ENCODE measurements around the gene CRISPLD2. TPM values are rescaled to one million over a fixed set of nuclear protein-coding genes. Genes with fewer than 3 reads are reported as not detected.

Gene CRISPLD2
- total and polyA plus RNA-seq, 2 donors (not counting 1 experiment from before 2014, with no cell fraction given) = 37.0 to 96.2 TPM

- H3K4me2 ChIP-seq (ENCODE audit: extremely low read depth, insufficient read depth, low read length) = peak overlapping the region; percentile 96
Measured at GRCh38 chr16:84821179-84821578, 1.4 kb downstream of the CRISPLD2 start.

GRCh38 chr16:84821728-84822689, 2.2 kb downstream of the CRISPLD2 start:
- Histone ChIP-seq H3K4me2 (ENCODE audit: extremely low read depth, insufficient read depth, low read length) (peak overlapping the region; percentile 96), H3K4me1 (ENCODE audit: control insufficient read depth, extremely low read depth, insufficient read depth, low read length) (peaks cover 20% of the 10 kb centered on the region), H3K36me3 (ENCODE audit: control insufficient read depth, insufficient read depth, low read length) (no peaks in the 10 kb centered on the region), H3K9me3 (ENCODE audit: control insufficient read depth, insufficient read depth, low read depth, low read length) (no peaks in the 10 kb centered on the region), H3K9ac (ENCODE audit: insufficient read depth, low read length) (peak overlapping the region; percentile 63), H3K4me3 (replicated peaks in 1 of 4; ENCODE audit: control extremely low read depth in 1 of 4, insufficient read depth in 1 of 4, low read depth in 3 of 4, low read length in 4 of 4) (peak overlapping the region in 2 of 4 experiments; percentile 82 to 96), H2AFZ (ENCODE audit: low read length) (no peak overlapping the region), H3K27ac (ENCODE audit: insufficient read depth, low read length) (peak overlapping the region; percentile 55), H3K79me2 (ENCODE audit: control insufficient read depth, insufficient read depth, low read length) (peaks cover 17% of the 10 kb centered on the region), H4K20me1 (ENCODE audit: control insufficient read depth, extremely low read depth, insufficient read depth, low read length) (no peaks in the 10 kb centered on the region), H3K27me3 (ENCODE audit: control insufficient read depth, insufficient read depth, low read length) (no peaks in the 10 kb centered on the region)
- TF ChIP-seq EZH2 (IDR thresholded peaks at IDR 0.05; ENCODE audit: low read length, missing control alignments) (no peak), CTCF (conservative IDR thresholded peaks at IDR 0.05 in 1 of 2, IDR thresholded peaks at IDR 0.05 in 1 of 2; ENCODE audit: low read depth in 1 of 2, low read length in 2 of 2) (no peak)
- DNase-seq (ENCODE audit: low read depth in 2 of 2) = peak in 1 of 2 donors; percentile 64

More at GRCh38 chr16:84821179-84821578, 1.4 kb downstream of the CRISPLD2 start:
- H3K36me3 ChIP-seq (ENCODE audit: control insufficient read depth, insufficient read depth, low read length) = no peaks in the 10 kb centered on the region
- H3K9me3 ChIP-seq (ENCODE audit: control insufficient read depth, insufficient read depth, low read depth, low read length) = no peaks in the 10 kb centered on the region
- peaks cover 17% of the 10 kb centered on the region for H3K79me2 ChIP-seq (ENCODE audit: control insufficient read depth, insufficient read depth, low read length)
- H3K9ac ChIP-seq (ENCODE audit: insufficient read depth, low read length) = peak overlapping the region; percentile 81
- H3K27me3 ChIP-seq (ENCODE audit: control insufficient read depth, insufficient read depth, low read length) = no peaks in the 10 kb centered on the region
- peak overlapping the region; percentile 55 for H3K27ac ChIP-seq (ENCODE audit: insufficient read depth, low read length)
- peaks cover 16% of the 10 kb centered on the region for H3K4me1 ChIP-seq (ENCODE audit: control insufficient read depth, extremely low read depth, insufficient read depth, low read length)
- no peak overlapping the region for H2AFZ ChIP-seq (ENCODE audit: low read length)
- peak overlapping the region; percentile 60 to 96 (median 78) for H3K4me3 ChIP-seq (replicated peaks in 1 of 4; ENCODE audit: control extremely low read depth in 1 of 4, insufficient read depth in 1 of 4, low read depth in 3 of 4, low read length in 4 of 4)
- no peaks in the 10 kb centered on the region for H4K20me1 ChIP-seq (ENCODE audit: control insufficient read depth, extremely low read depth, insufficient read depth, low read length)
- no peak for DNase-seq (ENCODE audit: low read depth in 2 of 2)
- no peak for TF ChIP-seq CTCF (conservative IDR thresholded peaks at IDR 0.05 in 1 of 2, IDR thresholded peaks at IDR 0.05 in 1 of 2; ENCODE audit: low read depth in 1 of 2, low read length in 2 of 2)
- TF ChIP-seq EZH2 (IDR thresholded peaks at IDR 0.05; ENCODE audit: low read length, missing control alignments) = no peak

- no peak overlapping the region for H3K9ac ChIP-seq (ENCODE audit: insufficient read depth, low read length)
- no peaks in the 10 kb centered on the region for H3K27me3 ChIP-seq (ENCODE audit: control insufficient read depth, insufficient read depth, low read length)
- H3K4me2 ChIP-seq (ENCODE audit: extremely low read depth, insufficient read depth, low read length) = no peak overlapping the region
- no peaks in the 10 kb centered on the region for H3K9me3 ChIP-seq (ENCODE audit: control insufficient read depth, insufficient read depth, low read depth, low read length)
- no peaks in the 10 kb centered on the region for H3K36me3 ChIP-seq (ENCODE audit: control insufficient read depth, insufficient read depth, low read length)
- no peak for DNase-seq (ENCODE audit: low read depth in 2 of 2)
- H3K4me3 ChIP-seq (replicated peaks in 1 of 4; ENCODE audit: control extremely low read depth in 1 of 4, insufficient read depth in 1 of 4, low read depth in 3 of 4, low read length in 4 of 4) = peak overlapping the region in 1 of 4 experiments; percentile 96
- peak overlapping the region; percentile 55 for H3K27ac ChIP-seq (ENCODE audit: insufficient read depth, low read length)
- no peak for TF ChIP-seq CTCF (conservative IDR thresholded peaks at IDR 0.05 in 1 of 2, IDR thresholded peaks at IDR 0.05 in 1 of 2; ENCODE audit: low read depth in 1 of 2, low read length in 2 of 2)
- TF ChIP-seq EZH2 (IDR thresholded peaks at IDR 0.05; ENCODE audit: low read length, missing control alignments) = no peak
- no peak overlapping the region for H2AFZ ChIP-seq (ENCODE audit: low read length)
- H3K79me2 ChIP-seq (ENCODE audit: control insufficient read depth, insufficient read depth, low read length) = peaks cover 18% of the 10 kb centered on the region
- H3K4me1 ChIP-seq (ENCODE audit: control insufficient read depth, extremely low read depth, insufficient read depth, low read length) = peaks cover 23% of the 10 kb centered on the region
- H4K20me1 ChIP-seq (ENCODE audit: control insufficient read depth, extremely low read depth, insufficient read depth, low read length) = no peaks in the 10 kb centered on the region
Measured at GRCh38 chr16:84822990-84823389, 3.2 kb downstream of the CRISPLD2 start.
